ENCODE results near the gene OR52E5.

The OR52E5 gene

DNA sequence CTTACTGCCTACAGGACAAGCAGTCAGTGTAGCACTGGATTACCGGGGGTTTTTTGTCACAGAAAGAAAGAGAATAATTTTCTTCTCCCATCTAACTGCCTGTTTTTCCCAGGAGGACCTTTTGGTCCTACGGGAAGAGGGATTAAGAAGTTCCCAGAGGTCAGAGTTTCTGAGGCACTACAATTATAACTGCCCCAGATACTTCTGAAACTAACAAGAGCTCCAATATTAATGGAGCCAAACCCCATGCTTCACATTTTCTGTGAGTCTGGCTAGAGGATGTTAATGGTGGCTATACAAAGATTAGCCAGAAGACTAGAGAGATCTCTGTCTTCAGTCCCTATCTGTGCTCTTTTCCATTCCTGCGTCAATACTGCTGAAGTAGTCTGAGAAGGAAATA, 48.9 kb downstream of the OR52E5 start, which contains the start of gene OR56A3:
Gene OR56A3 (plus strand): TSS at position 301 of the 400 bp plus-strand sequence. CDS start 5,096 bp downstream, outside the sequence.
- TF ChIP-seq, protein P1, sequence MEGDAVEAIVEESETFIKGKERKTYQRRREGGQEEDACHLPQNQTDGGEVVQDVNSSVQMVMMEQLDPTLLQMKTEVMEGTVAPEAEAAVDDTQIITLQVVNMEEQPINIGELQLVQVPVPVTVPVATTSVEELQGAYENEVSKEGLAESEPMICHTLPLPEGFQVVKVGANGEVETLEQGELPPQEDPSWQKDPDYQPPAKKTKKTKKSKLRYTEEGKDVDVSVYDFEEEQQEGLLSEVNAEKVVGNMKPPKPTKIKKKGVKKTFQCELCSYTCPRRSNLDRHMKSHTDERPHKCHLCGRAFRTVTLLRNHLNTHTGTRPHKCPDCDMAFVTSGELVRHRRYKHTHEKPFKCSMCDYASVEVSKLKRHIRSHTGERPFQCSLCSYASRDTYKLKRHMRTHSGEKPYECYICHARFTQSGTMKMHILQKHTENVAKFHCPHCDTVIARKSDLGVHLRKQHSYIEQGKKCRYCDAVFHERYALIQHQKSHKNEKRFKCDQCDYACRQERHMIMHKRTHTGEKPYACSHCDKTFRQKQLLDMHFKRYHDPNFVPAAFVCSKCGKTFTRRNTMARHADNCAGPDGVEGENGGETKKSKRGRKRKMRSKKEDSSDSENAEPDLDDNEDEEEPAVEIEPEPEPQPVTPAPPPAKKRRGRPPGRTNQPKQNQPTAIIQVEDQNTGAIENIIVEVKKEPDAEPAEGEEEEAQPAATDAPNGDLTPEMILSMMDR (IDR thresholded peaks at IDR 0.05; ENCODE audit: low read depth, low read length, missing control alignments): no peak
- H3K4me3 ChIP-seq (ENCODE audit: low read depth, low read length): no peak within 1 kb of the TSS
- DNase-seq (ENCODE audit: low read depth): no peak

Measured in GM12864 (cell line).